Ecto neural progenitor cell (in vitro differentiated cells): ENCODE measurements around the gene HIP1.
"Not testable (repeated sequence)": the region's sequence is repeated elsewhere in the genome, so short reads cannot be mapped to it uniquely, and the experiment has no call there.

Experiments used
- DNase-seq: peaks from one replicate; pipeline ENCODE4 v3.0.0-alpha.2; 2018; ENCODE audit warnings: low spot score

HIP1 gene

DNA sequence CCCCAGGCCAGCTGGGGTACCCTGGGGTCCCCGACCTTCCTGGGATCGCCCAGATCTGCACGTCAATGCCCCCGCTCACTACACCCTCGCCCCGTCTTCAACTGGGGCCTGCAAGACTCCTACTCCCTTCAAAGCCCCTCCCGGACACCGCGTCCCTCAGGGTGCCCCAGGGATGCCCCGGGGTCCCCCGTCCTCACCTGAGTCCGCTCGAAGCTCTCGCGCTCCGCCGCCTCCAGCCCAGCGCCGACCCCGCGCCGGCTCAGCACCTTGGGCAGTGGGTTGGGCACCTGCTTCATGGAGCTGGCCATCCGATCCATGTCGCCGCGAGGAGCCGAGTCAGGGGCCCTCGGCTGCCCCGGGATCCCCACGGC lies at the start of gene HIP1:
Gene HIP1, minus strand, starts transcription at position 338 of the 371 bp plus-strand sequence. Its CDS starts 21 bp downstream, at position 317.
- DNase-seq: no peak

- DNase-seq: not testable (repeated sequence)
Observed at GRCh38 chr7:75788154-75788847, 49.6 kb upstream of the HIP1 start.

GRCh38 chr7:75783058-75783457 lies 44.3 kb upstream of the HIP1 start:
- DNase-seq: not testable (repeated sequence)

GRCh38 chr7:75780647-75781273 lies 42.0 kb upstream of the HIP1 start:
- not testable (repeated sequence) for DNase-seq

GRCh38 chr7:75779516-75779915 lies 40.8 kb upstream of the HIP1 start:
- not testable (repeated sequence) for DNase-seq

DNA sequence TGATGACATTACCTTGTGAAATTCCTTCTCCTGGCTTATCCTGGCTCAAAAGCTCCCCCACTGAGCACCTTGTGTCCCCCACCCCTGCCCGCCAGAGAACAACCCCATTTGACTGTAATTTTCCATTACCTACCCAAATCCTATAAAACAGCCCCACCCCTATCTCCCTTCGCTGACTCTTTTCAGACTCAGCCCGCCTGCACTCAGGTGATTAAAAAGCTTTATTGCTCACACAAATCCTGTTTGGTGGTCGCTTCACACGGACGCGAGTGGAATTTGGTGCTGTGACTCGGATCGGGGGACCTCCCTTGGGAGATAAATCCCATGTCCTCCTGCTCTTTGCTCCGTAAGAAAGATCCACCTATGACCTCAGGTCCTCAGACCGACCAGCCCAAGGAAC lies 40.3 kb upstream of the HIP1 start:
- DNase-seq: not testable (repeated sequence)

DNA sequence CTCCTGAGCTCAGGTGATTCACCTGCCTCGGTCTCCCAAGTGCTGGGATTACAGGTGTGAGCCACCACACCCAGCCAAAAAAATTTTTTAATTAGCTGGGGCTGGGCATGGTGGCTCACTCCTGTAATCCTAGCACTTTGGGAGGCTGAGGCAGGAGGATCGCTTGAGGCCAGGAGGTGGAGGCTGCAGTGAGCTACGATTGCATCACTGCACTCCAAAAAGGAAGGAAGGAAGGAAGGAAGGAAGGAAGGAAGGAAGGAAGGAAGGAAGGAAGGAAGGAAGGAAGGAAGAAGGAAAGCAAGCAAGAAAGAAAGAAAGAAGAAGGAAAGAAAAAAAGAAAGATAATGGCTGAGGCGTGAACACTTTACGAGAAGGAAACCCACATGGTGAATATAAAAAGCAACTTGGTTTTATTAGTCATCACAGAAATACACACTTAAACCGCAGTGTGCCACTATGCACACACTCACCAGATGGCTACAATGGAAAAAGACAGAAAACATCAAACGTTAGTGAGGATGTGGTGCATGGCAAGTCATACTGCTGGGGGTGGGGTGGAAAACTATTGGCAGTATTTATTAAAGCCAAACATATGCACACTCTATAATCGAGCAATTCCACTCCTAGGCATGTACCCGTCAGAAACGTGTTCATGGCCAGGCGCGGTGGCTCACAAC lies 37.7 kb upstream of the HIP1 start:
- no peak for DNase-seq

DNA sequence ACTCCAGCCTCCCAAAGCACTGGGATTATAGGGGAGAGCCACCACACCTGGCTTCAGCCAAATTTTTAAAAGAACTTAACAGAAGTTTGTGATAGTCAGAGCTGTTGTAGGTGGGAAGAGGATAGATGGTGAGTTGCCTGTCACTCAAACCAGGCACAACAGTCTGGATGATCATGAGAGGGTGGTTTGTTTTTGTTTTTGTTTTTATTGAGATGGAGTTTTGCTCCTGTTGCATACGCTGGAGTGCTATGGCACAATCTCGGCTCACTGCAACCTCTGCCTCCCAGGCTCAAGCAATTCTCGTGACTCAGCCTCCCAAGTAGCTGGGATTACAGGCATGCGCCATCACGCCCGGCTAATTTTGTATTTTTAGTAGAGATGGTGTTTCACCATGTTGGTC lies 35.2 kb upstream of the HIP1 start:
- not testable (repeated sequence) for DNase-seq

- no peak for DNase-seq
Observed at GRCh38 chr7:75772081-75773077, 33.6 kb upstream of the HIP1 start, which contains the start of gene CCL26. TSS of gene CCL26 (minus strand) at chr7:75772211. CDS start at chr7:75772176, 35 bp downstream.

GRCh38 chr7:75771224-75771623 lies 32.5 kb upstream of the HIP1 start:
- DNase-seq: no peak

GRCh38 chr7:75762350-75762917 lies 23.7 kb upstream of the HIP1 start:
- no peak for DNase-seq

GRCh38 chr7:75761801-75762200 lies 23.1 kb upstream of the HIP1 start:
- not testable (repeated sequence) for DNase-seq

DNA sequence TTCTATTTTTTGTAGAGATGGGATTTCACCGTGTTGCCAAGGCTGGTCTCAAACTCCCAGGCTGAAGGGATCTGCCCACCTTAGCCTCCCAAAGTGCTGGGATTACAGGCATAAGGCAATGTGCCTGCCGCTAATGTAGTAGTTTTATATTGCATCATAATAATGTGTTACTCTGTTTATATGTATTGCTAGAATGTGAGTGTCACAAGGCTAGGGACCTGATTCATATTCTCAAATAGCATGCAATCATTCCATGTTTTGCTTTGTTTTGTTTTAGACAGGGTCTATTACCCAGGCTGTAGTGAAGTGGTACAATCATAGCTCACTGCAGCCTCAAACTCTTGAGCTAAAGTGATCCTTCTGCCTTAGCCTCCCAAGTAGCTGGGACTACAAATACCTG lies 19.8 kb upstream of the HIP1 start:
- no peak for DNase-seq

DNA sequence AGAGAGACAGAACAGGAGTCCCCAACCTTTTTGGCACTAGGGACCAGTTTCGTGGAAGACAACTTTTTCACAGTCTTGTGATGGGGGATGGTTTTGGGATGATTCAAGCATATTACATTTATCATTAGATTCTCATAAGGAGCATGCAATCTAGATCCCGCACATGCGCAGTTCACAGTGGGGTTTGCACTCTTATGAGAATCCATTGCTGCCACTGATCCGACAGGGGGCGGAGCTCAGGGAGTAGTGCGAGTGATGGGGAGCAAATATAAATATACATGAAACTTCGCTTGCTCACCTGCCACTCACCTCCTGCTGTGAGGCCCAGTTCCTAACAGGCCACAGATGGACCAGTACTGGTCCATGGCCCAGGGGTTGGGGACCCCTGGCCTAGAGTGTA lies 19.1 kb upstream of the HIP1 start:
- no peak for DNase-seq

DNA sequence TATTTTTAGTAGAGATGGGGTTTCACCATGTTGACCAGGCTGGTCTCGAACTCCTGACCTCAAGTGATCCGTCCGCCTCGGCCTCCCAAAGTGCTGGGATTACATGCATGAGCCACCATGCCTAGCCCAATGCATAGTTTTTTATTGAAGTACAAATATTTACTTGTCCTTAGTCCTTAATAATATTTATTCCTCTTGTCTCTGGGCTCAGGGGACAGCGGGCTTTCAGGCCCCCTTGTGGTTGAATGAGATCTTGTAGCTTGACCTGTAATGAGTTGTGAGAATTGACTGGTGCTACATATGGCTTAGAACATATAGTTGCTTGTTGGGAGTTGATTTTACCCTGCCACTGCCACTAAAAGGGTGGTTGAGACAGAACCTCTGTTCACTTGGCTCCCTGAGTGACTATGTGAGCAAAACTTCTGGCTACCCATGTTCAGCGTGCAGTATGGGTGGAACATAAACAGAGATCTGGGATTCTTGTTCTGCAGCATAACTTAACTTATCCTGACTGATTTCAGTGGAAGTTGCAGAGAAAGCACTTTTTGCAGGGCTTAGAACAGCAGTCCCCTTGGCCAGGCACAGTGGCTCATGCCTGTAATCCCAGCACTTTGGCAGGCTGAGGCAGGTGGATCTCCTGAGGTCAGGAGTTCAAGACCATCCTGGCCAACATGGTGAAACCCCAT lies 18.4 kb upstream of the HIP1 start:
- no peak for DNase-seq

- DNase-seq: no peak
Observed at GRCh38 chr7:75756206-75756990, 17.7 kb upstream of the HIP1 start.

DNA sequence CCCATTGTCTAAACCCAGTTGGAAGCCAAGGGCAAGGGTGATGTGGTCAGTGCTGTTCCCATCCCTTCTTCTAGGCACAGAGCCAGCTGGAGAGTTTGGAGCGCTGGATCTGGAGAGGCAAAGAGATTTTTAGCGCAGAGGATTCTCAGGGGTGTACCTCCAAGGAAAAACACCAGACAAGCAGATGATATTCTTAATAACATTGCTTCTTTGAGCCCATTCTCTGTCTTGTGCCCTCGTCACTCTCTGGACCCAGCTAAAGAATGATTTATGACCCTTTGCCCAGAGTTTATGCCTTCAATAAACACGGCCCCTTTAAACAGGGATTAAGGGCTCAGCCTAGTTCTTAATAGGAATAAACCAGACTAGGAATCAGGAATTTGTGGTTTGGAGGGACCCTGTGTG lies 4.7 kb upstream of the HIP1 start:
- DNase-seq: no peak

GRCh38 chr7:75740846-75741497 lies 2.2 kb upstream of the HIP1 start:
- DNase-seq: no peak

DNA sequence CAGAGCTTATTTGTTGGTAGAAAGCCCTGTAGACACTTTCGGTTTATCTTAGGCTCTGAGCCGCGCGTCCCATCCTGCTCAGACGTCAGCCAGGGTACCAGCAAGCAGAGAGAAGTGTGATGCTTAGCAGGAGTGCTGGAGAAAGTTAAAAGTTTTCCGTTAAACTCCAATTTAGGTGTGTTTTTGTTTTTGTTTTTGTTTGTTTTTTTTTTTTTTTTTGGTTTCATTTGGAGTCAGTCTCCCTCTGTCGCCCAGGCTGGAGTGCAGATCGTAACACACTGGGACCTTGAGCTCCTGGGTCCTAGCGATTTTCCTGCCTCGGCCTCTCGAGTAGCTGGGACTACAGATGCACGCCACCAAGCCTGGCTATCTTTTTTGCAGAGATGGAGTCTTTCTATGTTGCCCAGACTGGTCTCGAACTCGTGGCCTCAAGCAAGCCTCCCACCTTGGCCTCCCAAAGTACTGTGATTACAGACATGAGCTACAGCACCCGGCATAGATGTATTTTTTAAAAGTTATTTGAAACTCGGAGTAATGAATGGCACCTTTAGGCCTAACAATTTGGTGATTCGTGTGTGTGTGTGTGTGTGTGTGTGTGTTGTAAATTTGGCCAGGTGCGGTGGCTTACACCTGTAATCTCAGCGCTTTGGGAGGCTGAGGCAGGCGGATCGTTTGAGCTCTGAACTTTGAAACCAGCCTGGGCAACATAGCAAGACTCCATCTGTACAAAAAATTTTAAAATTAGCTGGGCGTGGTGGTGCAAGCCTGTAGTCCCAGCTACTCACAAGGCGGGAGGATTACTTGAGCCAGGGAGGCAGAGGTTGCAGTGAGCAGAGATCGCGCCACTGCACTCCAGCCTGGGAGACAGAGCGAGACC lies 1.3 kb upstream of the HIP1 start:
- no peak for DNase-seq
